Lower leg skin (tissue), 4 donors: ENCODE measurements around the gene MAP9. TPM values are rescaled to one million over a fixed set of nuclear protein-coding genes. Genes with fewer than 3 reads are reported as not detected.

Source experiments
- DNase-seq, 2 donors: peaks; one replicate each; pipeline ENCODE4 v3.0.0-alpha.2; 2019; ENCODE audit warnings: low spot score in 2 of 2
- H3K4me3 ChIP-seq: fragments of 200-600 bp; sonication (generic); 2 replicates; pipeline ENCODE4 v1.5.1; 2017; ENCODE audit warnings: mild to moderate bottlenecking, low read depth; ENCODE audit not compliant: poor library complexity, severe bottlenecking
- POLR2A ChIP-seq, 2 donors: fragments of 450-650 bp; IDR thresholded peaks; one replicate each; pipeline ENCODE4 v1.6.1; 2016 to 2017; ENCODE audit warnings: antibody characterized with exemption in 2 of 2, mild to moderate bottlenecking in 1 of 2, moderate library complexity in 1 of 2
- WGBS, 2 donors: methylation state at CpG; one replicate each; pipeline ENCODE4 v1.1.5; 2018; 5-methylcytosine and 5-hydroxymethylcytosine counted together
- intact Hi-C: fragments of 100-400 bp; cut with DNase I; formaldehyde crosslinking; loops from one replicate; pipeline ENCODE4 v1.15.0; 2023; ENCODE audit warnings: low total_unique reads
- total RNA-seq, 4 donors: library from RNA; depleted of rRNA; stranded (reverse); fragments of >200 nt; gene quantifications; one replicate each; pipeline ENCODE4 v1.1.0, GENCODE V29; 2016
- TF ChIP-seq, protein P1 (sequence below), 3 donors: fragments of 450-650 bp; IDR thresholded peaks; one replicate each; pipeline ENCODE4 v1.5.1; 2016; ENCODE audit warnings: antibody characterized with exemption in 3 of 3, mild to moderate bottlenecking in 3 of 3, moderate library complexity in 2 of 3

MAP9 gene
- total RNA-seq, 4 donors from 2014 or later: 0.15 to 1.8 (median 1.3) TPM

DNA sequence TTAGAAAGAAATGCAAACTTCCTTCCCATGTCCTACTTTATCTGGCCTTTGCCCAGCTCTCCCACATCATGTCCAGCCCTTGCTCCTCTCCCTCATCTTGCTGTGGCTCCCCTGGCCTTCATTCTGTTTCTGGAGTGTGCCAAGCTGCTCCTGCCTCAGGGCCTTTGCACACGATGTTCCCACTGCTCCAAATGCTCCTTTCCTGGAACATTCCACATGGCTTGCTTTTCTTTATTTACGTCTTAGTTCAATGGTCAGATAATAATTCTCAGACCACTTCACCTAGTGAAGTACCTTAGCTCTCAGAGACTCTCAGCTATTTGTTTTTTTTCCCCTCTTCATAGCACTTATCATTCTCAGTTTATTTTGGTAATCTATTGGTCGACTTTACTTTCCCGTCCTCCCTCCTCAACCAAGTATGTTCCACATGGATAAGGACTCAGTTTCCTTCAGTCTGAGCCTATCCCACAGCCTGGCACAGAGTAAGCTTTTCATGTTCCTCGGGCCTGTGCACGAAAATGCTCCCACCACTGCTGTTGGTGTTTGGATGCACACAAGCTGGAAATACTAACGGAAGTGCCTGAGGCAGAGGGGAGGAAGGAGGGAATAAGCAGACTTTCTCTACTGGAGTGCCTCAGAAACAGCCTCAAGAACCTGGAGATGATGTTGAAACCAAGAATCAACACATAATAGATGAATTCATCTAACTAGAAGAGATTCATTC is 23.4 kb upstream of the MAP9 start:
- TF ChIP-seq, protein P1, sequence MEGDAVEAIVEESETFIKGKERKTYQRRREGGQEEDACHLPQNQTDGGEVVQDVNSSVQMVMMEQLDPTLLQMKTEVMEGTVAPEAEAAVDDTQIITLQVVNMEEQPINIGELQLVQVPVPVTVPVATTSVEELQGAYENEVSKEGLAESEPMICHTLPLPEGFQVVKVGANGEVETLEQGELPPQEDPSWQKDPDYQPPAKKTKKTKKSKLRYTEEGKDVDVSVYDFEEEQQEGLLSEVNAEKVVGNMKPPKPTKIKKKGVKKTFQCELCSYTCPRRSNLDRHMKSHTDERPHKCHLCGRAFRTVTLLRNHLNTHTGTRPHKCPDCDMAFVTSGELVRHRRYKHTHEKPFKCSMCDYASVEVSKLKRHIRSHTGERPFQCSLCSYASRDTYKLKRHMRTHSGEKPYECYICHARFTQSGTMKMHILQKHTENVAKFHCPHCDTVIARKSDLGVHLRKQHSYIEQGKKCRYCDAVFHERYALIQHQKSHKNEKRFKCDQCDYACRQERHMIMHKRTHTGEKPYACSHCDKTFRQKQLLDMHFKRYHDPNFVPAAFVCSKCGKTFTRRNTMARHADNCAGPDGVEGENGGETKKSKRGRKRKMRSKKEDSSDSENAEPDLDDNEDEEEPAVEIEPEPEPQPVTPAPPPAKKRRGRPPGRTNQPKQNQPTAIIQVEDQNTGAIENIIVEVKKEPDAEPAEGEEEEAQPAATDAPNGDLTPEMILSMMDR (IDR thresholded peaks at IDR 0.05): no peak
- TF ChIP-seq POLR2A (IDR thresholded peaks at IDR 0.05): no peak
- no peak for DNase-seq
- intact Hi-C loops: no loop called here

DNA sequence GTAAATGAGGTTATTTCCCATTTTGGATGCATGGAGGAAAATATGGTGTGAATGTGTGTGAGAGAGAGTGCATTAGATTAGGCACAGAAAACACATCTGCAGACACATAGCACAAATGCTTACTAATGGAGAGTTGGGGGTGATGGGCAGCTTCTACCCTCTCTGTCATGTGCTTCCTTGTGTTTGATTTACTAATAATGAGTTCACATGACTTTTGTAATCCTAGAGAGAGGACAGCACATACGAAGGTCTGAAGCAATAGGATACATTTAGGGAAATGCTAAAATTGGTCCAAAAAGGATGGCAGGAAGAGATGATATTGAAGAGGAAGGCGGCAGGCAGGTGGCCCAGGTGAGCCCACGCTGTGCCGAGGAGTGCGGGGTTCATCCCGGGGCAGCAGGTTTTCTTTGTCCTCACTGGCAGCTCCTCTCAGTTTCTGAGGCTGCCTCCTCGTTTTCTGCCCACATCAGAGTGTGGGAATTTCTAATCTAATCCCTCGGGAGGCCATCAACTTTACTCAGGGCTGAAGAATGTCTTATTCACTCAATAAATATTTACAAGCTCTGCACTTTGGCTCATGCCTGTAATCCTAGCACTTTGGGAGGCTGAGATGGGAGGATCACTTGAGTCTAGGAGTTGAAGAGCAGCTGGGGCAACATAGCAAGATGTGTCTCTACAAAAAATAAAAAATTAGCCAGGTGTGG is 15.9 kb upstream of the MAP9 start:
- intact Hi-C loops: no loop called here
- 67 to 71% methylated on average over 8 of the region's 8 CpGs for WGBS, 2 donors
- TF ChIP-seq, protein P1 (IDR thresholded peaks at IDR 0.05): no peak
- TF ChIP-seq POLR2A (IDR thresholded peaks at IDR 0.05): no peak
- no peak overlapping the region for H3K4me3 ChIP-seq
- DNase-seq: no peak

More for the DNA sequence above, 23.4 kb upstream of the MAP9 start:
- no peak overlapping the region for H3K4me3 ChIP-seq
- WGBS, 2 donors: 63 to 74% methylated on average over 7 of the region's 7 CpGs

DNA sequence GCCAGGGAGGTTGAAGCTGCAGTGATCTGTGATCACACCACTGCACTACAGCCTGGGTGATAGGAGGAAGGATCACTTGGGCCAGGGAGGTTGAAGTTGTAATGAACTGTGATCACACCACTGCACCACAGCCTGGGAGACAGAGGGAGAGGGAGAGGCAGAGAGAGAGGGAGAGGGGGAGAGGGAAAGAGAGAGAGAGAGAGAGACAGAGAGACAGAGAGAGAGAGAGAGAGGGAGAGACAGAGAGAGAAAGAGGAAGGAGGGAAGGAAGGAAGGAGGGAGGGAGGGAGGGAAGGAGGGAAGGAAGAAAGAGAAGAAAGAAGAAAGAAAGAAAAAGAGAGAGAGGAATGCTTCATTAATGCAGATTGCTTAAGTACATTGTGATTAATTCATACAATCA is 15.2 kb upstream of the MAP9 start:
- intact Hi-C loops: no loop called here
- no peak overlapping the region for H3K4me3 ChIP-seq
- TF ChIP-seq POLR2A (IDR thresholded peaks at IDR 0.05): no peak
- TF ChIP-seq, protein P1 (IDR thresholded peaks at IDR 0.05): no peak
- DNase-seq: no peak

DNA sequence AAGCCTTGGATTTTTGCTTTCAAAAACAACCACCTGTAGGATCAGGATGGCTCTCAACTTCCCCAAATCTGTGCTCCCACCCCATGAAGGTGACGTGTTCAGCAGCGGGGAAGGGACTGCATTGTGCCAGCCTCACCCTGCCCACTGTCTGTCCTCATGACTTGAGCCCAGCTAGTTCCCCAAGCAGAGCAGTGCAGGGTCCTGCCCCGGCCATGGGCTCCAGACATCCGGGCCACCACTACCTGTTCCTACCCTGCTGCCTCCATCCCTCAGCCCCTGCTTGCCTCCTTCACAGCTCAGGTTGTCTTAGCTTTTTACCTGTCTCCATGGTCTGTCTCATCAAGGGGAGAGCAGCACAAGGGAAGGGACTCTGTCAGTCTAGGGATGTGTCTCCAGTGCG is 11.4 kb upstream of the MAP9 start:
- DNase-seq: no peak
- intact Hi-C loops: no loop called here
- no peak for TF ChIP-seq POLR2A (IDR thresholded peaks at IDR 0.05)
- TF ChIP-seq, protein P1 (IDR thresholded peaks at IDR 0.05): no peak
- WGBS, 2 donors: 83 to 87% methylated on average over 5 of the region's 5 CpGs
- H3K4me3 ChIP-seq: no peak overlapping the region

DNA sequence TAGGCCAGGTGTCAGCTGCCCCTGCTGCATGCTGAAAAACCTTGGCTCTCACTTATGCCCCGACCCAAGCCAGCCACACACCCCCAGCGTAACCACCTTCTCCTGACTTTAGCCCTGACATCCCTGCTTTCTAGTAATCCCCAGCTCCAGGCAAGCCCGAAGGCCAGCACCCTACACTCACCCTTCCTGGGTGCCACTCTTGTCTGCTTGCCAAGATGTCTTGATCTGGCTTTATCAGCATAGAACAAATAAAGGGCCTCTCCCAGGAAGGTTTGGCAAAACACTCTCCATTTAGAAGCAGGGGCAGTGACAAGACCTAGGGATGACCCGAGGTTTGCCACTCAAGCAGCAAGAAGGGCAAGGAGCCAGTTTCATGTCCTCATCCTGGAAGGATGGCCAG is 6.8 kb upstream of the MAP9 start:
- no peak overlapping the region for H3K4me3 ChIP-seq
- DNase-seq: no peak
- TF ChIP-seq POLR2A (IDR thresholded peaks at IDR 0.05): no peak
- TF ChIP-seq, protein P1 (IDR thresholded peaks at IDR 0.05): no peak
- intact Hi-C loops: no loop called here
- 67 to 74% methylated on average over 4 of the region's 4 CpGs for WGBS, 2 donors
